DMS114 treated with DMSO at 0.1 percent for 48 hours (cell line): ENCODE data around the gene SOD1.
"Not testable (repeated sequence)": the region's sequence is repeated elsewhere in the genome, so short reads cannot be mapped to it uniquely, and the experiment has no call there.

Experiments
- DNase-seq: peaks from one replicate; lab custom pipeline; 2025; ENCODE audit not compliant: unreplicated experiment; lab: John Stamatoyannopoulos, UW

SOD1 gene

DNA sequence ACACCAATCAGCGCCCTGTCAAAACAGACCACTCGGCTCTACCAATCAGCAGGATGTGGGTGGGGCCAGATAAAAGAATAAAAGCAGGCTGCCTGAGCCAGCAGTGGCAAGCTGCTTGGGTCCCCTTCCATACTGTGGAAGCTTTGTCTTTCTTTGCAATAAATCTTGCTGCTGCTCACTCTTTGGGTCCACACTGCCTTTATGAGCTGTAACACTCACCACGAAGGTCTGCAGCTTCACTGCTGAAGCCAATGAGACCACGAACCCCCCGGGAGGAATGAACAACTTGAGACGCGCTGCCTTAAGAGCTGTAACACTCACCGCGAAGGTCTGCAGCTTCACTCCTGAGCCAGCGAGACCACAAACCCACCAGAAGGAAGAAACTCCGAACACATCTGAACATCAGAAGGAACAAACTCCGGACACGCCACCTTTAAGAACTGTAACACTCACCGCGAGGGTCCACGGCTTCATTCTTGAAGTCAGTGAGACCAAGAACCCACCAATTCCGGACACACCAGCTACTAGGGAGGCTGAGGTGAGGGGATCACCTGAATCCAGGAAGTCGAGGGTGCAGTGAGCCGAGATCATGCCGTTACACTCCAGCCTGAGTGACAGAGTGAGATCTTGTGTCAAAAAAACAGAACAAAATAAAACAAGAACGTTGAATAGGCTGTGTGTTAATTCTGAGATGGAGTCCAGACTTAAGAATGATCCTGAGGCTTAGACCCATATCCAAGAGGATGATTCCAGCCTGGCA is 4.5 kb upstream of the SOD1 start:
- not testable (repeated sequence) for DNase-seq

DNA sequence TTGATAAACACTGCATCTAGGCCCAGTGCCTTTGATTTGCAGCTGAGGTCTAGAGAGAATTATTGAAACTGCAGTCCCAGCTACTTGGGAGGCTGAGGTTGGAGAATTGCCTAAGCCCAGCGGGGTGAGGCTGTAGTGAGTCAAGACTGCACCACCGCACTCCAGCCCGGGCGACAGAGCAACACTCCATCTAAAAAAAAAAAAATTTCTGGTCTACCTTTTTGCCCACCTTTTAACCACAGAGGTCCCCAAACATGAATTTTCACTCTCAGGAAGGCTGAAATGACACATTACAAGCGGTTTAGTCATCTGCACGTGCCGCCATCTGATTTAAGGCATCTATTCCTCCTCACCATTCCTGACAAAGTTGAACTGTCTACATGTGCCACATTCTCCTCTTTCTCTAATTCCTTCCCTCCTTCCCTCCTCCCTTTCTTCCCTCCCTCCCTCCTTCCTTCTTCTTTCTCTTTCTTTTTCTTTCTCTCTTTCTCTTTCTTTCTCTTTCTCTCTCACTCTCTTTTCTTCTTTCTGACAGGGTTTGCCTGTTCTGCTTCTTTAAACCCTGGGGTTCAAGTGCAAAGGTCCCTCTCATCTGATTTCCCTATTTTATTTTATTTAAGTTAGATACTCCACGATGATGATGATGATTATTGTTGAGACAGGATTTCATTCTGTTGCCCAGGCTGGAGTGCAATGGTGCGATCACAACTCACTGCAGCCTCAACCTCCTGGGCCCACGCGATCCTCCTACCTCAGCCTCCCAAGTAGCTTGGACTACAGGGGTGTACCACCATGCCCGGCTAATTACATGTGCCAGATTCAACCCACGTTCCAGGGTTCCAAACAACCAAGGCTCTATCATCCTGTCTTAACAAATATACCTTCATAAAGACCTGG is 3.0 kb upstream of the SOD1 start:
- no peak for DNase-seq

DNA sequence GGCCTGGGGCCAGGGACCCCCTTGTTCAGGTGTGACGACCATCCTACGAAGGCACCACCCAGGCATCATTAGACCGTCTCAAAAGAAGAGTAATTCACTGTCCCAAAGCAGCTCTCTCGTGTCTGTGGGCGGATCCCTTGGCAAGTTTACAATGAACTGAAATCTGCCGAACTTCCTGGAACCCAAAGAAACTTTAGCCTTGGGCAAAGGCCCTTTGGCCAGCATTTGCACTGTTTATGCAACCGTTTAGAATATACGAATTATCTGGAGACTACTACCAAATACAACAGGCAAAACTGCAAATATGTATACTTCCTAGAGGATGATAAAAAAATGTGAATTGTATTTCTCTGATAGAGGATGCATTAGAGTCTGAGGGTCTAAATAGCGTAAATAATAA is 1.4 kb upstream of the SOD1 start:
- DNase-seq, result no peak

DNA sequence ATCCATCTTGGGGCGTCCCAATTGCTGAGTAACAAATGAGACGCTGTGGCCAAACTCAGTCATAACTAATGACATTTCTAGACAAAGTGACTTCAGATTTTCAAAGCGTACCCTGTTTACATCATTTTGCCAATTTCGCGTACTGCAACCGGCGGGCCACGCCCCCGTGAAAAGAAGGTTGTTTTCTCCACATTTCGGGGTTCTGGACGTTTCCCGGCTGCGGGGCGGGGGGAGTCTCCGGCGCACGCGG is 282 bp upstream of the SOD1 start:
- DNase-seq, result no peak

DNA sequence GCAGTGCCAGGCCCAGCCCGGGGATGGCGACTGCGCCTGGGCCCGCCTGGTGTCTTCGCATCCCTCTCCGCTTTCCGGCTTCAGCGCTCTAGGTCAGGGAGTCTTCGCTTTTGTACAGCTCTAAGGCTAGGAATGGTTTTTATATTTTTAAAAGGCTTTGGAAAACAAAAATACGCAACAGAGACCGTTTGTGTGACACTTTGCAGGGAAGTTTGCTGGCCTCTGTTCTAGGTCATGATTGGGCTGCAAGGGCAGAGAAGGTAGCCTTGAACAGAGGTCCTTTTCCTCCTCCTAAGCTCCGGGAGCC is 719 bp downstream of the SOD1 start:
- DNase-seq, result no peak

DNA sequence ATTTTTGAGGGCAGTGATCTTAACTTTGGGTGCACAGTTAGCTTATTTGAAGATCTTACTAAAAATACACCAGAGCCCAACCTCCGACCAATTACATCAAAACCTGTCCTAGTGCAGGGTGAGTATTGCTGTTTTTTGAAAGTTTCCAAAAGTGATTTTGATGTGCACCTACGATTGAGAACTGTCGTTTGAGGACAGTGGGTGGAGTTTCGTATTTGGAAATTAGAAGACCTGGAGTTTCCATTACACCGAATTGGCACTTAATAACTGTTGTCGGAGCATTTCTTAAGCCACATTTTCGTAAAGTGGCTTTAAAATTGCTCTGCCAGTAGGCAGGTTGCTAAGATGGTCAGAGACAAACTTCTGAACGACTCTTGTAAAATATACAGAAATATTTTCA is 1.1 kb downstream of the SOD1 start:
- DNase-seq, result no peak

DNA sequence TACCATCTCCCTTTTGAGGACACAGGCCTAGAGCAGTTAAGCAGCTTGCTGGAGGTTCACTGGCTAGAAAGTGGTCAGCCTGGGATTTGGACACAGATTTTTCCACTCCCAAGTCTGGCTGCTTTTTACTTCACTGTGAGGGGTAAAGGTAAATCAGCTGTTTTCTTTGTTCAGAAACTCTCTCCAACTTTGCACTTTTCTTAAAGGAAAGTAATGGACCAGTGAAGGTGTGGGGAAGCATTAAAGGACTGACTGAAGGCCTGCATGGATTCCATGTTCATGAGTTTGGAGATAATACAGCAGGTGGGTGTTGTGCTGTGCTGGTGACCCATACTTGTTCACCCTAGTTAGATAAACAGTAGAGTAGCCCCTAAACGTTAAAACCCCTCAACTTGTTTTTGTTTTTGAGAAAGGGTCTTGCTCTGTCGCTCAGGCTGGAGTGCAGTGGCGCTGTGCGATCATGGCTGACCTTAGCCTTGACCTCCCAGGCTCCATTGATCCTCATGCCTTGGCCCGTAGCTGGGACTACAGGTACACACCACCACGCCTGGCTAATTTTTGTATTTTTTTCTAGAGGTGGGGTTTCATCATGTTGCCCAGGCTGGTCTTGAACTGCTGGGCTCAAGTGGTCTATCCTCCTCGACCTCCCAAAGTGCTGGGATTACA is 4.2 kb downstream of the SOD1 start:
- DNase-seq, result no peak

DNA sequence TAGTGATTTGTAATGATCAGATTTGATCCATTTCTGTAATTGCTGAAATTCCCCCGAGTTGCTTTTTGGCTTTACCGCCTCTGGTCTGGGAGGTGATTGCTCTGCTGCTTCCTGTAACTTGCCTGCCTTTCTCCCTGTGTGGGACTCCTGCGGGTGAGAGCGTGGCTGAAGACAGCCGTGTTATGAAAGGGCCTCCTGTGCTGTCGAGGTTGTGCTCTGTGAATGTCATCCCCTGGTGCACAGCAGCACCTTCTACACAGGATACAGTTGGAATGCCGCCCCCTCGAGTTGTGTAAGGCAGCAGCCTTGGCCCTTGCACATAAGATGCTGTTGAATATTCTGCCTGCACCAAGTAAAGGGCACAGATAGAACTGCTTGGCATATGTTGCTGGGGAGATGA is 5.9 kb downstream of the SOD1 start:
- no peak for DNase-seq

DNA sequence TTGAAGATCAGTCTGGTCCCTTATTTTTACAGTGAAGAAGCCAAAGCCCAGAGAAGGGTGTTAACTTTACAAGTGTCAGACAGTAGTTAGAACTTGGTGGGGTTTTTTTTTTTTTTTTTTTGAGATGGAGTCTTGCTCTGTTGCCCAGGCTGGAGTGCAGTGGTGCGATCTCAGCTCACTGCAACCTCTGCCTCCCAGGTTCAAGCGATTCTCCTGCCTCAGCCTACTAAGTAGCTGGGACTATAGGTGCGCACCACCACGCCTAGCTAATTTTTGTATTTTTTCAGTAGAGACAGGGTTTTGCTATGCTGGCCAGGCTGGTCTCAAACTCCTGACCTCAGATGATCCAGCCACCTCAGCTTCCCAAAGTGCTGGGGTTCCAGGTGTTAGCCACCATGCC is 6.4 kb downstream of the SOD1 start:
- DNase-seq, result not testable (repeated sequence)

DNA sequence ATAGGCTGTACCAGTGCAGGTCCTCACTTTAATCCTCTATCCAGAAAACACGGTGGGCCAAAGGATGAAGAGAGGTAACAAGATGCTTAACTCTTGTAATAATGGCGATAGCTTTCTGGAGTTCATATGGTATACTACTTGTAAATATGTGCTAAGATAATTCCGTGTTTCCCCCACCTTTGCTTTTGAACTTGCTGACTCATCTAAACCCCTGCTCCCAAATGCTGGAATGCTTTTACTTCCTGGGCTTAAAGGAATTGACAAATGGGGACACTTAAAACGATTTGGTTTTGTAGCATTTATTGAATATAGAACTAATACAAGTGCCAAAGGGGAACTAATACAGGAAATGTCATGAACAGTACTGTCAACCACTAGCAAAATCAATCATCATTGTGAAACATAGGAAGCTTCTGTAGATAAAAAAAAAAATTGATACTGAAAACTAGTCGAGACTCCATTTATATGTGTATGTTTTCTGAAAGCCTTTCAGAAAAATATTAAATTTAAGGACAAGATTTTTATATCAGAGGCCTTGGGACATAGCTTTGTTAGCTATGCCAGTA is 7.0 kb downstream of the SOD1 start:
- DNase-seq, result no peak

DNA sequence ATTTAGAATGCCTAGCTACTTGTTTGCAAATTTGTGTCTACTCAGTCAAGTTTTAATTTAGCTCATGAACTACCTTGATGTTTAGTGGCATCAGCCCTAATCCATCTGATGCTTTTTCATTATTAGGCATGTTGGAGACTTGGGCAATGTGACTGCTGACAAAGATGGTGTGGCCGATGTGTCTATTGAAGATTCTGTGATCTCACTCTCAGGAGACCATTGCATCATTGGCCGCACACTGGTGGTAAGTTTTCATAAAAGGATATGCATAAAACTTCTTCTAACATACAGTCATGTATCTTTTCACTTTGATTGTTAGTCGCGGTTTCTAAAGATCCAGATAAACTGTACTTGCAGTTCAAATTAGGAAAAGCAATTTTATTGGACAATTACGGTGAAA is 7.6 kb downstream of the SOD1 start:
- no peak for DNase-seq

DNA sequence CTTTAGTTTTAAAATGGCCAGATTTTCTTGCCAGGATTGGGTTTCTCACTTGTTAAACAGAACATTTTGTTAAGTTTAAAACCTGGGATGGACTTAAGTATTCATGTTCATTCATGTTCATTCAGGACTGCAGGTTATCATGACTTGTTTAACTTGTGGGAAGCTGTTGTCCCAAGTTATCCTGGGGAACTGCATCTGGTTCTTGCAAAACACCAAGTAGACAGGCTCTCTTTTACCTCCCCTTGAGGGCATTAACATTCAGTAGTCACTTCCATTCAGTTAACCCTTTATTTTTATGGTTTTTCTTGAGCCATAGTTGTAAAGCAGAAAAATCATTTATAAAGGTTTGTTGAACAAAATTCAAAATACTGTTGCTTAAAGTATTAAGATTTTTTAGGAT is 8.1 kb downstream of the SOD1 start:
- no peak for DNase-seq

DNA sequence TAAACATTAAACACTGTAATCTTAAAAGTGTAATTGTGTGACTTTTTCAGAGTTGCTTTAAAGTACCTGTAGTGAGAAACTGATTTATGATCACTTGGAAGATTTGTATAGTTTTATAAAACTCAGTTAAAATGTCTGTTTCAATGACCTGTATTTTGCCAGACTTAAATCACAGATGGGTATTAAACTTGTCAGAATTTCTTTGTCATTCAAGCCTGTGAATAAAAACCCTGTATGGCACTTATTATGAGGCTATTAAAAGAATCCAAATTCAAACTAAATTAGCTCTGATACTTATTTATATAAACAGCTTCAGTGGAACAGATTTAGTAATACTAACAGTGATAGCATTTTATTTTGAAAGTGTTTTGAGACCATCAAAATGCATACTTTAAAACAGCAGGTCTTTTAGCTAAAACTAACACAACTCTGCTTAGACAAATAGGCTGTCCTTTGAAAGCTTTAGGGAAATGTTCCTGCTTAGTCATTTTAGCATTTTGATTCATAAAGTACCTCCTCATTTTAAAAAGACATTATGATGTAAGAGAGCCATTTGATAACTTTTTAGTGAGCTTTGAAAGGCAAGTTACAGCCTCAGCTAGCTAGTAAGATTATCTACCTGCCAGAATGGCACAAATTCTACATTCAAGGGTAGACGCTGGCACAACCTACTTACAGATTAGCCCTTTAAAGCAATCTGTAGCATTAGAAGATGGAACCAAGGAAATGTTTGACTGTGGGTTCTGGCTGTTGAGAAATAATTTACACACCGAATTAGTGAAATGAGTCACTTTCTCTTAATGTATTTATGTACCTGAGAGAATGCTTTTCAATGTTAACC is 9.4 kb downstream of the SOD1 start:
- no peak for DNase-seq

DNA sequence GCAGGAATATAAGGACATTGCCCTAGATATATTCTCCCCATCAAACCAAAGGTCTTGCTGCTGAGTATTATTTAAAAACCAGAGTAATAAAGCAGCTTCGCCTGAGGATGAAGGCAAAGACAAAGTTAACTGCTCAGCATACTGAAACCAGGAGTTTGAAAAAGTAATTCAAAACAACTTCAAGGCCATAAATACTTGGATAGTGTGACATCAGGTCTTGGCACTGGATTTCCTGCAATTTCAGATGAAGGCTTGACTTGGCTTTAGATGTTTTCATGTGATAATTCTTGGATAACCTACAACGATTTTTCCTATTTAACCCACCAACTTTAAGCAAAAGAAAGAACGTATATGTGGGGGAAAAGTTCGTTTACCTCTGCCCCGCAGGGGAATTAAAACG is 10.6 kb downstream of the SOD1 start:
- no peak for DNase-seq

DNA sequence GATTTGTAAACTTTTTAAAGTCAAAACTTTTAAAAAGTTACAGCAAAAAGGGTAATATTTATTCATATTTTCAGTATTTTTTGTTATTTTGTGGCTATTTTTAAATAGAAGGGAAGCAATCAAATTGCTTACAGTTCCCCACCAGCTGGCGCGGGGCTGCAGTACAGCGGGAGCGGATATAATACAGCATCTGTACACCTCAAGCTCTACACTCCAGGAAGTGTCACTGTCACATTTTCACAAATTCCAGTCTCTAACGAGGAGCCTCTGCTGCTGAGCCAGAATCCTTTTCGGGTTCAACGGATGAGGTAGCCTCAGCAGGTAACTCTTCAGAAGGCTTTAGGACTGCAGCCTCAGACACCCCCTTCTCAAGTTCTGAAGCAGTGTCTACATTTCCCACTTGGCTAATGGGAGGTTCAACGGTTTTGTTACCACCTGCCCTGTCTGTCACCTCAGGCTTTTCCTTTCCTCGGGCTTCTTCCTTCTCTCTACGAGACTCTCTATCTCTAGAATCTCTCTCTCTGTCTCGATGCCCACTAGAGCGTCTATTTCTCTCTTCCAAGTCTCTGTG is 11.7 kb downstream of the SOD1 start:
- DNase-seq, result no peak

DNA sequence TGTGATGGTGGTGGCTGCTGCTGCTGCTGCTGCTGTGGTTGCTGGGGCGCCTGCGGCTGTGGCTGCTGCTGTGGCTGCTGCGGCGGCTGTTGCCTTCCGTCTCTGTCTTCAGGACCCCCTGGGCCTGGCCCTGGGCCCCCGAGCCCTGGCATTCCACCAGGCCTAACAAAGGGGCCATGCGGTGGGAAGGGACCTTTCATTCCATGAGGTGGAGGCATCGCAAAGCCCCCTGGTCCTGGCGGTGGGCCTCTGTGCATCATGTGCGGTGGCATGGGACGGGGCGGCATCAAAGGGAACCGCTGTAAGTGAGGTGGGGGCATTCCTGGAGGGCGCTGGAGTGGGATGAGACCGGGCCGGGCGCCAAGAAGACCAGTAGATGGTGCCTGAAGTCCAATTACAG is 12.4 kb downstream of the SOD1 start:
- DNase-seq, result no peak

DNA sequence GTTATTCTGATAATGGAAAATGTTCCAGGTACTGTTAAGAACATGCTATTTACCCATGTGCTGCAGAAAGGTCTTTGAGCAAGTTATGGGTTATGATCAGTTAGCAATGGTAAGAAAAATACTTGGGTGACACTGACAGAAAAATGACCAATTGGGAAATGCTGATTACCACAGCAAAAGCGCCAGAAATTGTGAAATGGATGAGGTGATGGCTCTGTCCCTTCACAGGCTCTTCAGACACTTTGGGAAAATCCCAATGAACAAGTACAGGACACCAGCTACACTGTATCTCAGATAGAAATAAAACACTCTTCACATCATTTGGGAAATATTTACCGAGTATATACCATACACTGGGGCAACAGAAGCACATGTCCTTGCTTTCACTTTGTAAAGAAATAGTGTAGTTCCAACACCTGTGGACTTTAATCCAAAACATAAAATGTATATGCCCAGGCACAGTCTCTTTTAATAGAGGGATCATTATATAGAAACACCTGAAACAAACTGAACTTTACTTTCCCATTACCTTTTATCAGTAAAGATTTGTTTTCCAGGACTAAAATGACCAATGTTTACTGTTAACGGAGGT is 13.9 kb downstream of the SOD1 start:
- no peak for DNase-seq

DNA sequence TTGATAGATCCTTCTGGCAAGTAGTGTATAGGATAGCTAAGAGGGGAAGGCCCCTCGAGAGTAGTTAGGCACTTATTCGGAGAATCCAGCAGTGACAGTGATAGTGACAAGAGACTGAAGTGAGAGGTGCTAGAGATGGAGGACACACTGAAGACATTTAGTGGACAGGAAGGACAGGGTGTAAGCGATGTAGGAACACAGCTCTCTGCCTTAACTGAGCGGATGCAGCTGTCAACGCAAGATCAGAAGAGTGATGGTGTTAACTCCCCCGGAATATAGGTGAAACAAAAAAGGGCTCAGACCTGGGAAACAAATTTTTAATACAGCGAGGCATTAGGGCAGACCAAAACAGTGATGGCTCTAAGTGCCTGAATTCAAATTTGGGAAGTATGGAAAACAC is 15.8 kb downstream of the SOD1 start:
- DNase-seq, result no peak

DNA sequence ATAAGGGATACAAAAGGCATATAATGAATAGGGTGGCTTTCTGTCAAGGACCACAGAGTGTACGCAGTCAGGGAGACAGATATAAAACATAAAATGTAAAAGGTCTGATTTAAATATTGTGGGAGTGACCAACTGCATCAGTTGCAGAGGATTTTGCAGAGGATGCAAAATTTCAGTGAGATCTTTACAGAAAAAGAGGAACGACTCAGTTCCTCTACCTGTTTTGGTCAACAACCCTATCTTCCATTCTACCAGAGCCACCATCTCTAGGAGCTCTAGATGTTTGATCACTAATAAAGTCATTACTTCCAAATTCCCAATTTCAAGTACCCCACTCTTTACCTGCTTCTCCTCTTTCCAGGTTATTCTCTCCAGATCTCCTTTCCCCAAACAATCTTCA is 16.5 kb downstream of the SOD1 start:
- DNase-seq, result no peak

DNA sequence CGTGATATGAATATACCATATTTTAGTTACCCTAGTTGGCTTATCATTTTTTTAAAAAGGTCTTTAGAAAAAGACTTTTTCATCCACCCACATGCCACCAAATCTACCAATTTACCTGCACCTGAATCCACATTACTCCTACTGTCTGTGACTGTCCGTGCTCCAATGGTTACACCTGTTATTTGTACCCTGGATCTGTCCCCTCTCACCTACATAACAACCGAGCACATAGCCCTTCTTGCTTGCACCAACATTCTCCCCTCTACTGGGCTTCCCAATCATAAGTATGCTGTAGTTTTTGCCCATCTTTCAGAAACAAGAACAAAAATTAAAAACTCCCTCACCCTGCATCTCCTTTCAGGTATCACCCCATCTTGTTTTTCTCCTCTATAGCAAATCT is 17.6 kb downstream of the SOD1 start:
- no peak for DNase-seq

DNA sequence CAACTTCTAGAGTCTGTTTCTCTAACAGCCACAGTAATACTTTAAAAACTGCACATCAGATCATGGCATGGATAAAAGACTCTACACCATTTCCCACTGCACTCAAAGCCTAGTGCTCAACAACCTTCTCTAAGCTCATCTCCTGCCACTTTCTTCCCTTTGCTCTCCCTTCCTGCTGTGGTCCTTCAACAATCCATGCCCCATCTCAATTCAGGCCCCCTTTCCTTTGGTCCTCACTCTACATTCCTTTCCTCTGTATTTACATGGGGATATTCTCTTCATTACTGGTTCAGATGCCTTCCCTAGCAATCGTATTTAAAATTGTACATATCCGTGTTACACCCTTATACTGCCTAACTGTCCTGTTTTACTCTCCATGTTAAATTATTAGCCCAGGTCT is 19.0 kb downstream of the SOD1 start:
- no peak for DNase-seq
